ENCODE measurements around the gene MSH2. TPM values are rescaled to one million over a fixed set of nuclear protein-coding genes. Genes with fewer than 3 reads are reported as not detected.
"Not testable (repeated sequence)": the region's sequence is repeated elsewhere in the genome, so short reads cannot be mapped to it uniquely, and the experiment has no call there.

Gene MSH2
- total RNA-seq, 1 experiment from 2014 or later, result 8.7 TPM

DNA sequence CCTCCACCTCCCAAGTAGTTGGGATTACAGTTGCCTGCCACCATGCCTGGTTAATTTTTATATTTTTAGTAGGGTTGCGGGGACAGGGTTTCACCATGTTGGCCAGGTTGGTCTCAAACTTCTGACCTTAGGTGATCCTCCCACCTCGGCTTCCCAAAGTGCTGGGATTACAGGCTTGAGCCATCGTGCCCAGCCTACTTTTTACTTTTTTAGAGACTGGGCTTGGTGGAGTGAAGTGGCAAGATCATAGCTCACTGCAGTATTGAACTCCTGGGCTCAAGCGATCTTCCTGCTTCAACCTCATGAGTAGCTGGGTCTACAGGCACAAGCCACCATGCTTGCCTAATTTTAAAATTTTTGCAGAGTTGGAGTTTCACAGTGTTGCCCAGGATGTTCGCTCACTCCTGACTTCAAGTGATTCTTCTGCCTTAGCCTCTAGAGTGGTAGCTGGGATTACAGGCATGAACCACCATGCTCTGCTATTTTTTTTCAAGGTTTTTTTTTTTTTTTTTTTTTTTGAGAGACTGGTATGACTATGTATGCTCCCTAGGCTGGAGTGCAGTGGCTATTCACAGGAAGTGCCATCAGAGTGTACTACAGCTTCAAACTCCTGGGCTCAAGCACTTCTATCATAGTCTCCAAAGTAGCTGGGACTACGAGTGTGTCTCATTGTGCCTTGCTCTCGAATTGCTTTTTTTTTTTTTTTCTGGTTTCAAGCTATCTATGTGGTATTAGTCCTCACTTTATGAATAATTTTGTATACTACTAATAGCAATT lies 11.9 kb downstream of the MSH2 start:
- Mint-ChIP-seq H3K9me3 (ENCODE audit: unreplicated experiment) (no peaks in the 10 kb centered on the region), H3K27me3 (ENCODE audit: insufficient read depth, unreplicated experiment) (no peaks in the 10 kb centered on the region), H3K36me3 (ENCODE audit: insufficient read depth, unreplicated experiment) (peaks cover 58% of the 10 kb centered on the region), H3K4me3 (ENCODE audit: unreplicated experiment) (no peak overlapping the region), H3K4me1 (ENCODE audit: insufficient read depth, unreplicated experiment) (no peaks in the 10 kb centered on the region), H3K27ac (ENCODE audit: low read depth, unreplicated experiment) (no peak overlapping the region)
- TF ChIP-seq, protein P1, sequence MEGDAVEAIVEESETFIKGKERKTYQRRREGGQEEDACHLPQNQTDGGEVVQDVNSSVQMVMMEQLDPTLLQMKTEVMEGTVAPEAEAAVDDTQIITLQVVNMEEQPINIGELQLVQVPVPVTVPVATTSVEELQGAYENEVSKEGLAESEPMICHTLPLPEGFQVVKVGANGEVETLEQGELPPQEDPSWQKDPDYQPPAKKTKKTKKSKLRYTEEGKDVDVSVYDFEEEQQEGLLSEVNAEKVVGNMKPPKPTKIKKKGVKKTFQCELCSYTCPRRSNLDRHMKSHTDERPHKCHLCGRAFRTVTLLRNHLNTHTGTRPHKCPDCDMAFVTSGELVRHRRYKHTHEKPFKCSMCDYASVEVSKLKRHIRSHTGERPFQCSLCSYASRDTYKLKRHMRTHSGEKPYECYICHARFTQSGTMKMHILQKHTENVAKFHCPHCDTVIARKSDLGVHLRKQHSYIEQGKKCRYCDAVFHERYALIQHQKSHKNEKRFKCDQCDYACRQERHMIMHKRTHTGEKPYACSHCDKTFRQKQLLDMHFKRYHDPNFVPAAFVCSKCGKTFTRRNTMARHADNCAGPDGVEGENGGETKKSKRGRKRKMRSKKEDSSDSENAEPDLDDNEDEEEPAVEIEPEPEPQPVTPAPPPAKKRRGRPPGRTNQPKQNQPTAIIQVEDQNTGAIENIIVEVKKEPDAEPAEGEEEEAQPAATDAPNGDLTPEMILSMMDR (IDR thresholded peaks at IDR 0.05; ENCODE audit: unreplicated experiment), result no peak
- intact Hi-C loops (cut with micrococcal nuclease), result no loop called here
- BruUV-seq (replicated peaks), result no TSS peak
- POLR2A ChIA-PET, result interaction anchor here (0.6 kb wide), 1 partner anchor 331 kb away, joined by 3 read pairs; no protein-coding TSS in a partner anchor
- CTCF ChIA-PET, result interaction anchor here (0.6 to 2.7 kb wide), 5 partner anchors 12 to 392 kb away, joined by 3 to 6 read pairs (median 5); partner anchors contain the start of gene MSH2
- no peak for DNase-seq (ENCODE audit: unreplicated experiment)

GRCh38 chr2:47420214-47420613 lies 17.3 kb downstream of the MSH2 start:
- ChIA-PET CTCF (interaction anchor here (2.6 to 4.3 kb wide), 2 partner anchors 17 to 347 kb away, joined by 9 to 25 read pairs; no protein-coding TSS in a partner anchor), POLR2A (interaction anchor here (0.7 kb wide), 1 partner anchor 17 kb away, joined by 4 read pairs; the partner anchor contains the start of gene MSH2)
- Mint-ChIP-seq H3K27me3 (ENCODE audit: insufficient read depth, unreplicated experiment) (no peaks in the 10 kb centered on the region), H3K4me3 (ENCODE audit: unreplicated experiment) (no peak overlapping the region), H3K27ac (ENCODE audit: low read depth, unreplicated experiment) (no peak overlapping the region), H3K36me3 (ENCODE audit: insufficient read depth, unreplicated experiment) (peaks cover 33% of the 10 kb centered on the region), H3K9me3 (ENCODE audit: unreplicated experiment) (no peaks in the 10 kb centered on the region), H3K4me1 (ENCODE audit: insufficient read depth, unreplicated experiment) (no peaks in the 10 kb centered on the region)
- no TSS peak for BruUV-seq (replicated peaks)
- TF ChIP-seq, protein P1 (IDR thresholded peaks at IDR 0.05; ENCODE audit: unreplicated experiment), result no peak
- intact Hi-C loops (cut with micrococcal nuclease), result no loop called here
- DNase-seq (ENCODE audit: unreplicated experiment), result no peak

- DNase-seq (ENCODE audit: unreplicated experiment); H3K4me1 Mint-ChIP-seq (ENCODE audit: insufficient read depth, unreplicated experiment); H3K27me3 Mint-ChIP-seq (ENCODE audit: insufficient read depth, unreplicated experiment); H3K27ac Mint-ChIP-seq (ENCODE audit: low read depth, unreplicated experiment); H3K9me3 Mint-ChIP-seq (ENCODE audit: unreplicated experiment); POLR2A ChIA-PET; intact Hi-C loops (cut with micrococcal nuclease); H3K4me3 Mint-ChIP-seq (ENCODE audit: unreplicated experiment); BruUV-seq (replicated peaks): not testable (repeated sequence)
- CTCF ChIA-PET, result interaction anchor here (2.6 to 4.3 kb wide), 2 partner anchors 17 to 347 kb away, joined by 9 to 25 read pairs; no protein-coding TSS in a partner anchor
- H3K36me3 Mint-ChIP-seq (ENCODE audit: insufficient read depth, unreplicated experiment), result peaks cover 28% of the 10 kb centered on the region
Observed at GRCh38 chr2:47420683-47421082, 17.7 kb downstream of the MSH2 start.

- TF ChIP-seq, protein P1 (IDR thresholded peaks at IDR 0.05; ENCODE audit: unreplicated experiment), result no peak
- no peaks in the 10 kb centered on the region for H3K4me1 Mint-ChIP-seq (ENCODE audit: insufficient read depth, unreplicated experiment)
- H3K9me3 Mint-ChIP-seq (ENCODE audit: unreplicated experiment), result no peaks in the 10 kb centered on the region
- no peaks in the 10 kb centered on the region for H3K27me3 Mint-ChIP-seq (ENCODE audit: insufficient read depth, unreplicated experiment)
- no peak overlapping the region for H3K27ac Mint-ChIP-seq (ENCODE audit: low read depth, unreplicated experiment)
- intact Hi-C loops (cut with micrococcal nuclease), result no loop called here
- ChIA-PET POLR2A (interaction anchor here (0.6 kb wide), 1 partner anchor 63 kb away, joined by 3 read pairs; no protein-coding TSS in a partner anchor), CTCF (interaction anchor here (0.6 to 4.3 kb wide), 4 partner anchors 15 to 345 kb away, joined by 3 to 25 read pairs (median 4); no protein-coding TSS in a partner anchor)
- BruUV-seq (replicated peaks), result no TSS peak
- no peak overlapping the region for H3K4me3 Mint-ChIP-seq (ENCODE audit: unreplicated experiment)
- DNase-seq (ENCODE audit: unreplicated experiment), result no peak
- H3K36me3 Mint-ChIP-seq (ENCODE audit: insufficient read depth, unreplicated experiment), result peaks cover 21% of the 10 kb centered on the region
Observed at GRCh38 chr2:47422016-47422415, 19.1 kb downstream of the MSH2 start.

All from MCF 10A (cell line).